GM10266 (cell line): ENCODE data around the gene BTBD9.

Source experiments
- DNase-seq: peaks from one replicate; pipeline ENCODE4 v3.0.0; 2012; ENCODE audit errors: extremely low spot score
- CTCF ChIP-seq: IDR thresholded peaks from 2 replicates; pipeline ENCODE4 v1.5.1; 2012; ENCODE audit warnings: mild to moderate bottlenecking, low read depth; ENCODE audit not compliant: control insufficient read depth, insufficient read depth; ENCODE audit errors: missing control alignments

The BTBD9 gene

GRCh38 chr6:38671885-38672467, 32.2 kb upstream of the BTBD9 start:
- peak; percentile 63 for DNase-seq
- peak; percentile 51 for TF ChIP-seq CTCF

GRCh38 chr6:38658418-38659167, 18.9 kb upstream of the BTBD9 start:
- TF ChIP-seq CTCF = no peak
- no peak for DNase-seq

GRCh38 chr6:38656896-38657295, 17.2 kb upstream of the BTBD9 start:
- DNase-seq = peak; percentile 23
- TF ChIP-seq CTCF = no peak

- DNase-seq = no peak
- no peak for TF ChIP-seq CTCF
Measured at GRCh38 chr6:38654263-38654662, 14.5 kb upstream of the BTBD9 start.

- DNase-seq = no peak
- no peak for TF ChIP-seq CTCF
Measured at GRCh38 chr6:38651121-38651784, 11.5 kb upstream of the BTBD9 start.

- no peak for TF ChIP-seq CTCF
- no peak for DNase-seq
Measured at GRCh38 chr6:38650207-38650752, 10.6 kb upstream of the BTBD9 start.
